Measurements from ENCODE around the gene SHC3. TPM values are rescaled to one million over a fixed set of nuclear protein-coding genes. Genes with fewer than 3 reads are reported as not detected.

Gene SHC3
- total RNA-seq, 4 donors from 2014 or later = 2.3 to 4.9 (median 4.8) TPM

- no peak overlapping the region for H3K4me3 ChIP-seq
- H3K9me3 ChIP-seq = no peaks in the 10 kb centered on the region
- H3K36me3 ChIP-seq = no peaks in the 10 kb centered on the region
- WGBS, 2 donors (ENCODE audit: low coverage in 1 of 2) = 87 to 88% methylated on average over 3 to 4 of the region's 4 CpGs
- no peaks in the 10 kb centered on the region for H3K4me1 ChIP-seq
- TF ChIP-seq CTCF (IDR thresholded peaks at IDR 0.05) (no peak), POLR2AphosphoS5 (IDR thresholded peaks at IDR 0.05) (no peak), EP300 (IDR thresholded peaks at IDR 0.05) (no peak), POLR2A (IDR thresholded peaks at IDR 0.05) (no peak)
- no peaks in the 10 kb centered on the region for H3K27me3 ChIP-seq
- no peak overlapping the region for H3K27ac ChIP-seq
- no peak for ATAC-seq
Measured at GRCh38 chr9:89044881-89045280, 133.7 kb downstream of the SHC3 start.

- no peak overlapping the region for H3K27ac ChIP-seq
- H3K4me1 ChIP-seq = peaks cover 0 to under 1% (median 0%) of the 10 kb centered on the region in 3 donors
- WGBS, 2 donors (ENCODE audit: low coverage in 1 of 2) = 78 to 100% methylated on average over 2 of the region's 2 CpGs
- H3K9me3 ChIP-seq = no peaks in the 10 kb centered on the region
- ATAC-seq = no peak
- H3K27me3 ChIP-seq = no peaks in the 10 kb centered on the region
- TF ChIP-seq CTCF (IDR thresholded peaks at IDR 0.05) = no peak
- no peak for TF ChIP-seq POLR2A (IDR thresholded peaks at IDR 0.05)
- TF ChIP-seq POLR2AphosphoS5 (IDR thresholded peaks at IDR 0.05) = no peak
- TF ChIP-seq EP300 (IDR thresholded peaks at IDR 0.05) = no peak
- no peak overlapping the region for H3K4me3 ChIP-seq
- no peaks in the 10 kb centered on the region for H3K36me3 ChIP-seq
Measured at GRCh38 chr9:89044104-89044503, 134.5 kb downstream of the SHC3 start.

GRCh38 chr9:89042984-89043383, 135.6 kb downstream of the SHC3 start:
- TF ChIP-seq POLR2AphosphoS5 (IDR thresholded peaks at IDR 0.05) = no peak
- TF ChIP-seq POLR2A (IDR thresholded peaks at IDR 0.05) = no peak
- no peak for TF ChIP-seq CTCF (IDR thresholded peaks at IDR 0.05)
- Histone ChIP-seq H3K27me3 (no peaks in the 10 kb centered on the region), H3K4me3 (no peak overlapping the region), H3K4me1 (peaks cover 0 to 8% (median 0%) of the 10 kb centered on the region in 3 donors), H3K27ac (no peak overlapping the region), H3K9me3 (no peaks in the 10 kb centered on the region), H3K36me3 (no peaks in the 10 kb centered on the region)
- no peak for ATAC-seq
- 81% methylated on average over 5 of the region's 9 CpGs; no CpG with 5 or more reads in 1 of the 2 donors for WGBS, 2 donors (ENCODE audit: low coverage in 1 of 2)

GRCh38 chr9:89039664-89040063, 139.0 kb downstream of the SHC3 start:
- H3K4me3 ChIP-seq = no peak overlapping the region
- 93 to 97% methylated on average over 1 to 2 of the region's 2 CpGs for WGBS, 2 donors (ENCODE audit: low coverage in 1 of 2)
- no peaks in the 10 kb centered on the region for H3K9me3 ChIP-seq
- no peaks in the 10 kb centered on the region for H3K27me3 ChIP-seq
- no peak for TF ChIP-seq CTCF (IDR thresholded peaks at IDR 0.05)
- no peak for TF ChIP-seq POLR2A (IDR thresholded peaks at IDR 0.05)
- TF ChIP-seq POLR2AphosphoS5 (IDR thresholded peaks at IDR 0.05) = no peak
- TF ChIP-seq EP300 (IDR thresholded peaks at IDR 0.05) = no peak
- no peak for ATAC-seq
- H3K36me3 ChIP-seq = no peaks in the 10 kb centered on the region
- no peak overlapping the region for H3K27ac ChIP-seq
- peaks cover 0 to 12% (median 0%) of the 10 kb centered on the region in 3 donors for H3K4me1 ChIP-seq

- WGBS, 2 donors (ENCODE audit: low coverage in 1 of 2) = 91 to 96% methylated on average over 4 of the region's 4 CpGs
- ATAC-seq = no peak
- Histone ChIP-seq H3K27me3 (no peaks in the 10 kb centered on the region), H3K36me3 (no peaks in the 10 kb centered on the region), H3K9me3 (no peaks in the 10 kb centered on the region), H3K4me3 (no peak overlapping the region), H3K4me1 (peaks cover 0 to 12% (median 0%) of the 10 kb centered on the region in 3 donors), H3K27ac (peak overlapping the region in 2 of 4 donors; percentile 21 to 22)
- TF ChIP-seq POLR2A (IDR thresholded peaks at IDR 0.05) (no peak), CTCF (IDR thresholded peaks at IDR 0.05) (no peak), EP300 (IDR thresholded peaks at IDR 0.05) (no peak), POLR2AphosphoS5 (IDR thresholded peaks at IDR 0.05) (no peak)
Measured at GRCh38 chr9:89039104-89039465, 139.5 kb downstream of the SHC3 start.

All from gastroesophageal sphincter (tissue), 4 donors.